Coronary artery (tissue), 2 donors: ENCODE data around the gene AP3S1.
"Not testable (repeated sequence)": the region's sequence is repeated elsewhere in the genome, so short reads cannot be mapped to it uniquely, and the experiment has no call there.

ENCODE experiments used
- DNase-seq: peaks from one replicate; pipeline ENCODE4 v3.0.0-alpha.2; 2017; ENCODE audit warnings: low spot score
- H3K27ac ChIP-seq, 2 donors: fragments of 200-600 bp; sonication (generic); one replicate each; pipeline ENCODE4 v1.5.1; 2016 to 2019
- H3K4me3 ChIP-seq: fragments of 200-600 bp; sonication (generic); 2 replicates; pipeline ENCODE4 v1.5.1; 2016; ENCODE audit warnings: mild to moderate bottlenecking, moderate library complexity
- CTCF ChIP-seq: fragments of 200-600 bp; sonication (generic); IDR thresholded peaks from one replicate; pipeline ENCODE4 v1.5.1; 2019; ENCODE audit warnings: antibody characterized with exemption

The AP3S1 gene

GRCh38 chr5:115820846-115821245 is 20.9 kb upstream of the AP3S1 start:
- no peak for TF ChIP-seq CTCF
- H3K27ac ChIP-seq: no peak overlapping the region
- no peak overlapping the region for H3K4me3 ChIP-seq
- no peak for DNase-seq

- H3K4me3 ChIP-seq, H3K27ac ChIP-seq, DNase-seq: not testable (repeated sequence)
Observed at GRCh38 chr5:115824983-115825382, 16.8 kb upstream of the AP3S1 start.

GRCh38 chr5:115825948-115826347 is 15.8 kb upstream of the AP3S1 start:
- DNase-seq: no peak
- Histone ChIP-seq H3K4me3 (no peak overlapping the region), H3K27ac (no peak overlapping the region)
- no peak for TF ChIP-seq CTCF

- no peak overlapping the region for H3K4me3 ChIP-seq
- no peak for DNase-seq
- H3K27ac ChIP-seq: no peak overlapping the region
- TF ChIP-seq CTCF: no peak
Observed at GRCh38 chr5:115829913-115830312, 11.8 kb upstream of the AP3S1 start.

GRCh38 chr5:115831163-115831768 is 10.5 kb upstream of the AP3S1 start:
- Histone ChIP-seq H3K4me3 (no peak overlapping the region), H3K27ac (no peak overlapping the region)
- no peak for DNase-seq
- TF ChIP-seq CTCF: peak; percentile 40

- Histone ChIP-seq H3K4me3 (no peak overlapping the region), H3K27ac (no peak overlapping the region)
- no peak for TF ChIP-seq CTCF
- DNase-seq: no peak
Observed at GRCh38 chr5:115835481-115835880, 6.3 kb upstream of the AP3S1 start.

GRCh38 chr5:115838885-115839518 is 2.7 kb upstream of the AP3S1 start:
- H3K4me3 ChIP-seq: peak overlapping the region; percentile 87
- no peak for TF ChIP-seq CTCF
- DNase-seq: no peak
- H3K27ac ChIP-seq: no peak overlapping the region
